Epithelial cell of proximal tubule (primary cell): ENCODE measurements around the gene ANKRD7. TPM values are rescaled to one million over a fixed set of nuclear protein-coding genes. Genes with fewer than 3 reads are reported as not detected.

ENCODE experiments used
- DNase-seq: peaks from one replicate; pipeline ENCODE4 v3.0.0-alpha.2; 2011; ENCODE audit warnings: low read depth
- H3K4me3 ChIP-seq: 2 replicates; pipeline ENCODE4 v1.5.1; 2011; ENCODE audit warnings: low read depth, mild to moderate bottlenecking, low read length
- CTCF ChIP-seq: conservative IDR thresholded peaks from 2 replicates; pipeline ENCODE4 v1.5.1; 2012; ENCODE audit warnings: low read depth, mild to moderate bottlenecking, low read length
- total RNA-seq: library from RNA; depleted of rRNA; stranded (reverse); fragments of >200 nt; gene quantifications from 2 replicates; pipeline ENCODE4 v1.2.3, GENCODE V29; 2015

Gene ANKRD7
- total RNA-seq, 1 donor from 2014 or later, result 0.69 TPM

GRCh38 chr7:118214051-118214832 is 10.3 kb upstream of the ANKRD7 start:
- no peak for DNase-seq
- TF ChIP-seq CTCF, result no peak
- H3K4me3 ChIP-seq, result peak overlapping the region; percentile 78

GRCh38 chr7:118214833-118215182 is 9.7 kb upstream of the ANKRD7 start:
- no peak for DNase-seq
- TF ChIP-seq CTCF, result no peak
- peak overlapping the region; percentile 78 for H3K4me3 ChIP-seq

GRCh38 chr7:118217210-118217619 is 7.3 kb upstream of the ANKRD7 start:
- DNase-seq, result no peak
- no peak overlapping the region for H3K4me3 ChIP-seq
- no peak for TF ChIP-seq CTCF

- TF ChIP-seq CTCF, result no peak
- DNase-seq, result no peak
- H3K4me3 ChIP-seq, result no peak overlapping the region
These were observed 5.9 kb upstream of the ANKRD7 start for GRCh38 chr7:118218413-118219156.

GRCh38 chr7:118219157-118219512 is 5.4 kb upstream of the ANKRD7 start:
- DNase-seq, result no peak
- no peak overlapping the region for H3K4me3 ChIP-seq
- no peak for TF ChIP-seq CTCF

- no peak for DNase-seq
- TF ChIP-seq CTCF, result no peak
- H3K4me3 ChIP-seq, result no peak overlapping the region
These were observed 3.9 kb upstream of the ANKRD7 start for GRCh38 chr7:118220583-118220982.
